Measurements from ENCODE around the gene HORMAD2.

DNA sequence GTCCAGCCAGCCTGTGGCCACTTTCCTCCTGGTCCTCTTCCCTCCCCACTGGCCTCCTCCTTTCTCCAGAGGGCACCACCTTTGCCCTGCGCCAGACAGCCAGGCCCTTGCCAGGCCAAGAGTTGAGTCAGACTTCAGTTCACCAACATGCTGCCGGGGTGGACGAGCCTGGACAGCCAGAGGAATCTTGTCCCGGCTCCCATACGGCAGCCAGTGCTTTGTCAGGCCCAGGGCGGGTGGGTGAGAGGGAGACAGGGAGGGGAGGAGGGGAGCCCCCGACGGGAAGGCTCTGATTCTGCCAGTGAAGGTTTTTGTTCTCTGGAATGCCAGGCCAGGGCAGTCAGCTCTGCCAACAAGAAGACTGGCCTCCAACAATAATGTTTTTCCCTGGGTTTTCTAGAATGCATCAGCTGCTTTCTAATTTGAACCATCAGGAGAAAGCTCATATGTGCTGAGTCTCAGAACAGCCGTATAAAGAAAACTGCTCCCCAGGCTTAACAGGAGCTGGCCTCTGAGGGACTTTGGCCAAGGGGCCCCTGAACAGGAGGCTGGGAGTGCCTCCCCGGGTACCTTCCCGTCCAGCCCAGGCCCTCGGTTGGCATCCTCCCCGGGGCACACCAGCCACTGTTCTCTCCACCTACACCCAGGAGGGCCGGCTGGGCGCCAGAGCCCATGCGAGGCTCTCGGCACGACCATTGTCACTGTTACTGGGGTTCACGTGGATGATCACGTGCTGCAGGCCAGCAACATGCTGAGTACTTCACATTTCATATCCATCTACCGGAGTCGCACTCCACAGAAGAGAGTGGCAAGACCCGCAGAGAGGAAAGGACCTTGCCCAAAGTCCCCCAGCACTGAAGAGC, 137.7 kb downstream of the HORMAD2 start:
- TF ChIP-seq EZH2 (IDR thresholded peaks at IDR 0.05): no peak
- TF ChIP-seq, protein P1, sequence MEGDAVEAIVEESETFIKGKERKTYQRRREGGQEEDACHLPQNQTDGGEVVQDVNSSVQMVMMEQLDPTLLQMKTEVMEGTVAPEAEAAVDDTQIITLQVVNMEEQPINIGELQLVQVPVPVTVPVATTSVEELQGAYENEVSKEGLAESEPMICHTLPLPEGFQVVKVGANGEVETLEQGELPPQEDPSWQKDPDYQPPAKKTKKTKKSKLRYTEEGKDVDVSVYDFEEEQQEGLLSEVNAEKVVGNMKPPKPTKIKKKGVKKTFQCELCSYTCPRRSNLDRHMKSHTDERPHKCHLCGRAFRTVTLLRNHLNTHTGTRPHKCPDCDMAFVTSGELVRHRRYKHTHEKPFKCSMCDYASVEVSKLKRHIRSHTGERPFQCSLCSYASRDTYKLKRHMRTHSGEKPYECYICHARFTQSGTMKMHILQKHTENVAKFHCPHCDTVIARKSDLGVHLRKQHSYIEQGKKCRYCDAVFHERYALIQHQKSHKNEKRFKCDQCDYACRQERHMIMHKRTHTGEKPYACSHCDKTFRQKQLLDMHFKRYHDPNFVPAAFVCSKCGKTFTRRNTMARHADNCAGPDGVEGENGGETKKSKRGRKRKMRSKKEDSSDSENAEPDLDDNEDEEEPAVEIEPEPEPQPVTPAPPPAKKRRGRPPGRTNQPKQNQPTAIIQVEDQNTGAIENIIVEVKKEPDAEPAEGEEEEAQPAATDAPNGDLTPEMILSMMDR (IDR thresholded peaks at IDR 0.05): no peak
